ENCODE measurements around the gene DUOX1.

Gene DUOX1

GRCh38 chr15:45106002-45106790, 23.6 kb upstream of the DUOX1 start:
- DNase-seq, result no peak

- no peak for DNase-seq
Observed at GRCh38 chr15:45107941-45108630, 21.7 kb upstream of the DUOX1 start.

GRCh38 chr15:45110256-45110820, 19.5 kb upstream of the DUOX1 start:
- no peak for DNase-seq

- DNase-seq, result no peak
Observed at GRCh38 chr15:45111390-45112142, 18.2 kb upstream of the DUOX1 start.

GRCh38 chr15:45112143-45112590, 17.6 kb upstream of the DUOX1 start:
- peak in 1 of 2 experiments; percentile 27 for DNase-seq

- peak; percentile 34 to 48 for DNase-seq
Observed at GRCh38 chr15:45112591-45113379, 17.0 kb upstream of the DUOX1 start.

- no peak for DNase-seq
Observed at GRCh38 chr15:45113380-45113990, 16.3 kb upstream of the DUOX1 start.

- DNase-seq, result peak; percentile 25 to 37
Observed at GRCh38 chr15:45114076-45114750, 15.6 kb upstream of the DUOX1 start, which contains the start of the genes DUOX2 and DUOXA2. TSS of gene DUOX2 (minus strand) at chr15:45114172. CDS start at chr15:45113411, 761 bp downstream. TSS of gene DUOXA2 (plus strand) at chr15:45114326. CDS start at chr15:45114606, 280 bp downstream.

GRCh38 chr15:45114751-45115085, 15.1 kb upstream of the DUOX1 start:
- no peak for DNase-seq

GRCh38 chr15:45115312-45115820, 14.4 kb upstream of the DUOX1 start:
- no peak for DNase-seq

GRCh38 chr15:45116006-45116481, 13.8 kb upstream of the DUOX1 start:
- DNase-seq, result no peak

- DNase-seq, result peak; percentile 33 to 42
Observed at GRCh38 chr15:45116482-45117307, 13.1 kb upstream of the DUOX1 start.

- DNase-seq, result no peak
Observed at GRCh38 chr15:45117308-45118130, 12.3 kb upstream of the DUOX1 start.

GRCh38 chr15:45118131-45118588, 11.6 kb upstream of the DUOX1 start:
- peak; percentile 89 to 91 for DNase-seq

GRCh38 chr15:45118996-45119395, 10.8 kb upstream of the DUOX1 start:
- no peak for DNase-seq

GRCh38 chr15:45120081-45120972, 9.5 kb upstream of the DUOX1 start:
- DNase-seq, result no peak

GRCh38 chr15:45121020-45121419, 8.8 kb upstream of the DUOX1 start:
- no peak for DNase-seq
